ENCODE measurements around the gene ITGA7.

Gene ITGA7

DNA sequence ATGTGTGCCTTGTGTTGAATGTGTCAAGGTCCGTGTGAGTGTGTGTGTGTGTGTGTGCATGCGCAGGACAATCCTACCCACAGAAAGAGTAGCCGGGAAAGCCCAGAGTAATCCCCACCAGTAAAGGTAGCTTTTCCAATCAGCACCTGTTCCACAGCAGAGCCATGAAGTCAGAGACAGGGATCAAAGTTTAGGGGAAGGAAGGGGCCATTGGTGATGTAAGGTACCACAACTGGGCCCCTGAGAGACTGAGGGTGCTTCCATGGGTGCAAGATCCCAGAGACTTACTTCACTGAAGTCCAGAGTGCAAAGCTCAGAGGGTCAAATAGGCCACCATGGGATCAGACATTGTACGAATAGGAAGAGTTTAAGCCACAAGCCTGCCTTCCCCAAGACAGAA, 50.5 kb downstream of the ITGA7 start:
- no peak overlapping the region for H2AK5ac ChIP-seq (ENCODE audit: low read length, severe bottlenecking)
- no peak overlapping the region for H3K4me2 ChIP-seq (ENCODE audit: low read length, poor library complexity, severe bottlenecking)
- H2BK120ac ChIP-seq (ENCODE audit: low read depth, low read length) = no peak overlapping the region
- no peaks in the 10 kb centered on the region for H3K4me1 ChIP-seq (ENCODE audit: control insufficient read depth, insufficient read depth, low read depth, low read length)
- no peaks in the 10 kb centered on the region for H3K9me3 ChIP-seq (ENCODE audit: control insufficient read depth, low read length)
- peaks cover 5 to 15% of the 10 kb centered on the region in 2 experiments for H3K27me3 ChIP-seq (ENCODE audit: control insufficient read depth in 1 of 2, insufficient read depth in 1 of 2, low read length in 2 of 2)
- no peak overlapping the region for H2BK12ac ChIP-seq (ENCODE audit: low read length in 2 of 2)
- H3K79me1 ChIP-seq (replicated peaks; ENCODE audit: low read length, poor library complexity, severe bottlenecking) = no peaks in the 10 kb centered on the region
- H3K4me3 ChIP-seq (ENCODE audit: insufficient read depth in 1 of 2, low read depth in 1 of 2, low read length in 2 of 2) = no peak overlapping the region
- H3K18ac ChIP-seq (ENCODE audit: low read depth in 1 of 2, low read length in 2 of 2) = no peak overlapping the region
- H3K4ac ChIP-seq (ENCODE audit: low read depth in 1 of 2, low read length in 2 of 2) = no peak overlapping the region
- no peaks in the 10 kb centered on the region for H3K36me3 ChIP-seq (ENCODE audit: control insufficient read depth in 1 of 2, insufficient read depth in 2 of 2, low read depth in 1 of 2, low read length in 2 of 2)
- no peak overlapping the region for H4K8ac ChIP-seq (ENCODE audit: low read length)
- H3K9ac ChIP-seq (ENCODE audit: low read length) = no peak overlapping the region
- no peak for DNase-seq
- H2BK15ac ChIP-seq (ENCODE audit: low read depth, poor library complexity, severe bottlenecking) = no peak overlapping the region
- H3K23ac ChIP-seq (ENCODE audit: low read length in 2 of 2) = no peak overlapping the region
- H2BK5ac ChIP-seq (ENCODE audit: low read depth, low read length, poor library complexity, severe bottlenecking) = no peak overlapping the region
- no peak overlapping the region for H3K27ac ChIP-seq (ENCODE audit: low read length, poor library complexity, severe bottlenecking)
- no peak overlapping the region for H2AFZ ChIP-seq (ENCODE audit: low read depth, low read length)
- 62% methylated on average over 3 of the region's 4 CpGs for WGBS
- no peak overlapping the region for H3K14ac ChIP-seq (ENCODE audit: low read length in 2 of 2)
- no peak overlapping the region for H4K91ac ChIP-seq (ENCODE audit: low read length)

DNA sequence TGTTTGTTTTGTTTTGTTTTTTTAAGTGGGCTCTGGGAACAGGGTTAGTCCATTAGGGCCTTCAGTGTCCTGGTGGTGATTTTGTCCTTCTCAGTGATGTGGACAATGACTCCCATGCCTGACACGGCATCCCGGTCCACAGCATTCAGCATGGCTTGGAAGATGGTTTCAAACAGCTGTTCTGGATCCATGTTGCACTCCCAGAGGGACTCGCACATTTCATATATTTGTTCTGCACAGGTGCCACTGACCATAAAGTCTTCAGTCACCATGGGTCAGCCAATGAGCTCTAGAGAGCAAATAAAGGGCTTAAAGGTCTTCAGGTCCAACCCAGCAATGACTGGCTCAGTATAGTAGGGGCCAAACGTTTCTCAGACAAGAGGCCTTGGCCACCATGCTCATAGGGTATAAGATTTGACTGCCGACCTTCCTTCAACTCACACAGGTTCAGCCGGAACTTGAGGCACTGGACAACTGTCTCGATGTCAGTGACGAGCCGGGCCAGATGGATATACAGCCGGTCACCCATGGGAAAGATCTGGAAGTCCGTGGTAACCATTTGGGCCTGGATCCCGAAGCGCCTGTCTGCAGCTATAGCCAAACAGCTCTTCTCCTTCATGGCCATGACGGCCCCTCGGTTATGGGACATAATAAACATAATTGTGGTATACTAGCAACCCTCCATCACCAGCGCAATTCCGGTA, 53.0 kb downstream of the ITGA7 start:
- H2AFZ ChIP-seq (ENCODE audit: low read depth, low read length) = no peak overlapping the region
- H3K4ac ChIP-seq (ENCODE audit: low read depth in 1 of 2, low read length in 2 of 2) = no peak overlapping the region
- no peaks in the 10 kb centered on the region for H3K36me3 ChIP-seq (ENCODE audit: control insufficient read depth in 1 of 2, insufficient read depth in 2 of 2, low read depth in 1 of 2, low read length in 2 of 2)
- no peak overlapping the region for H3K9ac ChIP-seq (ENCODE audit: low read length)
- H4K8ac ChIP-seq (ENCODE audit: low read length) = no peak overlapping the region
- H3K18ac ChIP-seq (ENCODE audit: low read depth in 1 of 2, low read length in 2 of 2) = no peak overlapping the region
- H2BK5ac ChIP-seq (ENCODE audit: low read depth, low read length, poor library complexity, severe bottlenecking) = no peak overlapping the region
- H3K4me3 ChIP-seq (ENCODE audit: insufficient read depth in 1 of 2, low read depth in 1 of 2, low read length in 2 of 2) = no peak overlapping the region
- H3K27me3 ChIP-seq (ENCODE audit: control insufficient read depth in 1 of 2, insufficient read depth in 1 of 2, low read length in 2 of 2) = peaks cover 5 to 14% of the 10 kb centered on the region in 2 experiments
- H3K9me3 ChIP-seq (ENCODE audit: control insufficient read depth, low read length) = no peaks in the 10 kb centered on the region
- no peak overlapping the region for H3K27ac ChIP-seq (ENCODE audit: low read length, poor library complexity, severe bottlenecking)
- no peak overlapping the region for H4K91ac ChIP-seq (ENCODE audit: low read length)
- H2BK120ac ChIP-seq (ENCODE audit: low read depth, low read length) = no peak overlapping the region
- no peak overlapping the region for H2BK15ac ChIP-seq (ENCODE audit: low read depth, poor library complexity, severe bottlenecking)
- H3K14ac ChIP-seq (ENCODE audit: low read length in 2 of 2) = no peak overlapping the region
- H3K4me1 ChIP-seq (ENCODE audit: control insufficient read depth, insufficient read depth, low read depth, low read length) = peaks cover 1% of the 10 kb centered on the region
- DNase-seq = no peak
- no peak overlapping the region for H2BK12ac ChIP-seq (ENCODE audit: low read length in 2 of 2)
- no peak overlapping the region for H2AK5ac ChIP-seq (ENCODE audit: low read length, severe bottlenecking)
- 88% methylated on average over 17 of the region's 17 CpGs for WGBS
- no peaks in the 10 kb centered on the region for H3K79me1 ChIP-seq (replicated peaks; ENCODE audit: low read length, poor library complexity, severe bottlenecking)
- H3K4me2 ChIP-seq (ENCODE audit: low read length, poor library complexity, severe bottlenecking) = no peak overlapping the region
- H3K23ac ChIP-seq (ENCODE audit: low read length in 2 of 2) = no peak overlapping the region

DNA sequence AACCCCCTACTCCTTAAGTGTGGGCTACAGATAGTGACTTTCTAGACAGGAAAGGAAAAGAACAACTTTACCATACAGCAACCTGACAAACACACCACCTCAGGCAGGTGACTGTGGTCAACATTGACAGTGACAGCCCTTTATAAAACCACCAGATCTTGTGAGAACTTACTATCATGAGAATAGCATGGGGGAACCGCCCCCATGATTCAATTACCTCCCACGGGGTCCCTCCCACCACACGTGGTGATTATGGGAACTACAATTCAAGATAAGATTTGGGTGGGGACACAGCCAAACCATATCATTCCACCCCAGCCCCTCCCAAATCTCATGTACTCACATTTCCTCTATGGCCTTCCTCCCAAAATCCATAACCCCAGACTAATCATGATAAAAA, 54.7 kb downstream of the ITGA7 start:
- Histone ChIP-seq H3K23ac (ENCODE audit: low read length in 2 of 2) (no peak overlapping the region), H2BK120ac (ENCODE audit: low read depth, low read length) (no peak overlapping the region), H3K4ac (ENCODE audit: low read depth in 1 of 2, low read length in 2 of 2) (no peak overlapping the region), H2AFZ (ENCODE audit: low read depth, low read length) (no peak overlapping the region), H3K79me1 (replicated peaks; ENCODE audit: low read length, poor library complexity, severe bottlenecking) (no peaks in the 10 kb centered on the region), H3K9ac (ENCODE audit: low read length) (no peak overlapping the region), H3K9me3 (ENCODE audit: control insufficient read depth, low read length) (no peaks in the 10 kb centered on the region), H2BK15ac (ENCODE audit: low read depth, poor library complexity, severe bottlenecking) (no peak overlapping the region), H2BK5ac (ENCODE audit: low read depth, low read length, poor library complexity, severe bottlenecking) (no peak overlapping the region), H3K4me1 (ENCODE audit: control insufficient read depth, insufficient read depth, low read depth, low read length) (peaks cover 1% of the 10 kb centered on the region), H3K14ac (ENCODE audit: low read length in 2 of 2) (no peak overlapping the region), H2AK5ac (ENCODE audit: low read length, severe bottlenecking) (no peak overlapping the region), H2BK12ac (ENCODE audit: low read length in 2 of 2) (no peak overlapping the region), H3K18ac (ENCODE audit: low read depth in 1 of 2, low read length in 2 of 2) (no peak overlapping the region), H3K27me3 (ENCODE audit: control insufficient read depth in 1 of 2, insufficient read depth in 1 of 2, low read length in 2 of 2) (peaks cover 5 to 10% of the 10 kb centered on the region in 2 experiments), H4K91ac (ENCODE audit: low read length) (no peak overlapping the region), H3K4me2 (ENCODE audit: low read length, poor library complexity, severe bottlenecking) (no peak overlapping the region), H3K4me3 (ENCODE audit: insufficient read depth in 1 of 2, low read depth in 1 of 2, low read length in 2 of 2) (no peak overlapping the region), H4K8ac (ENCODE audit: low read length) (no peak overlapping the region), H3K27ac (ENCODE audit: low read length, poor library complexity, severe bottlenecking) (no peak overlapping the region), H3K36me3 (ENCODE audit: control insufficient read depth in 1 of 2, insufficient read depth in 2 of 2, low read depth in 1 of 2, low read length in 2 of 2) (no peaks in the 10 kb centered on the region)
- no peak for DNase-seq
- WGBS = 91% methylated on average over 3 of the region's 3 CpGs

DNA sequence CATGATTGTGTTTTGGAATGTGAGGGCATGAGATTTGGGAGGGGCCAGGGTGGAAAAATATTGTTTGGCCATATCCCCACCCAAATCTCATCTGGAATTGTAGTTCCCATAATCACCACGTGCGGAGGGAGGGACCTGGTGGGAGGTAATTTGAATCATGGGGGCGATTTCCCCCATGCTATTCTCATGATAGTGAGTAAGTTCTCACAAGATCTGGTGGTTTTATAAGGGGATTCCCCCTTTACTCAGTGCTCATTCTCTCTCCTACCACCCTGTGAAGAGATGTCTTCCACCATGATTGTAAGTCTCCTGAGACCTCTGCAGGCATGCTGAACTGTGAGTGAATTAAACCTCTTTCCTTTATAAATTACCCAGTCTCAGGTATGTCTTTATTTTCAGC, 55.4 kb downstream of the ITGA7 start:
- H3K9ac ChIP-seq (ENCODE audit: low read length) = no peak overlapping the region
- no peak overlapping the region for H3K23ac ChIP-seq (ENCODE audit: low read length in 2 of 2)
- no peak overlapping the region for H3K4me2 ChIP-seq (ENCODE audit: low read length, poor library complexity, severe bottlenecking)
- peaks cover 1% of the 10 kb centered on the region for H3K4me1 ChIP-seq (ENCODE audit: control insufficient read depth, insufficient read depth, low read depth, low read length)
- H3K4ac ChIP-seq (ENCODE audit: low read depth in 1 of 2, low read length in 2 of 2) = no peak overlapping the region
- peaks cover 5 to 8% of the 10 kb centered on the region in 2 experiments for H3K27me3 ChIP-seq (ENCODE audit: control insufficient read depth in 1 of 2, insufficient read depth in 1 of 2, low read length in 2 of 2)
- no peak overlapping the region for H3K27ac ChIP-seq (ENCODE audit: low read length, poor library complexity, severe bottlenecking)
- no CpG with 5 or more reads among the region's 3 CpGs for WGBS
- no peak overlapping the region for H2AFZ ChIP-seq (ENCODE audit: low read depth, low read length)
- no peak overlapping the region for H2BK12ac ChIP-seq (ENCODE audit: low read length in 2 of 2)
- no peak overlapping the region for H3K14ac ChIP-seq (ENCODE audit: low read length in 2 of 2)
- no peaks in the 10 kb centered on the region for H3K9me3 ChIP-seq (ENCODE audit: control insufficient read depth, low read length)
- H3K4me3 ChIP-seq (ENCODE audit: insufficient read depth in 1 of 2, low read depth in 1 of 2, low read length in 2 of 2) = no peak overlapping the region
- no peak overlapping the region for H2BK120ac ChIP-seq (ENCODE audit: low read depth, low read length)
- H2BK5ac ChIP-seq (ENCODE audit: low read depth, low read length, poor library complexity, severe bottlenecking) = no peak overlapping the region
- H4K8ac ChIP-seq (ENCODE audit: low read length) = no peak overlapping the region
- H3K36me3 ChIP-seq (ENCODE audit: control insufficient read depth in 1 of 2, insufficient read depth in 2 of 2, low read depth in 1 of 2, low read length in 2 of 2) = no peaks in the 10 kb centered on the region
- no peak overlapping the region for H2AK5ac ChIP-seq (ENCODE audit: low read length, severe bottlenecking)
- H2BK15ac ChIP-seq (ENCODE audit: low read depth, poor library complexity, severe bottlenecking) = no peak overlapping the region
- no peak overlapping the region for H4K91ac ChIP-seq (ENCODE audit: low read length)
- no peaks in the 10 kb centered on the region for H3K79me1 ChIP-seq (replicated peaks; ENCODE audit: low read length, poor library complexity, severe bottlenecking)
- H3K18ac ChIP-seq (ENCODE audit: low read depth in 1 of 2, low read length in 2 of 2) = no peak overlapping the region
- DNase-seq = no peak

Measured in mesenchymal stem cell (in vitro differentiated cells and primary cell).